GM18907 (cell line): ENCODE data around the gene RAB40B.

Experiments
- ATAC-seq: cut with Tn5 transposase; IDR thresholded peaks from one replicate; pipeline ENCODE4 v1.9.1; 2021; ENCODE audit warnings: mild to moderate bottlenecking, moderate library complexity; ENCODE audit not compliant: unreplicated experiment

Gene RAB40B

DNA sequence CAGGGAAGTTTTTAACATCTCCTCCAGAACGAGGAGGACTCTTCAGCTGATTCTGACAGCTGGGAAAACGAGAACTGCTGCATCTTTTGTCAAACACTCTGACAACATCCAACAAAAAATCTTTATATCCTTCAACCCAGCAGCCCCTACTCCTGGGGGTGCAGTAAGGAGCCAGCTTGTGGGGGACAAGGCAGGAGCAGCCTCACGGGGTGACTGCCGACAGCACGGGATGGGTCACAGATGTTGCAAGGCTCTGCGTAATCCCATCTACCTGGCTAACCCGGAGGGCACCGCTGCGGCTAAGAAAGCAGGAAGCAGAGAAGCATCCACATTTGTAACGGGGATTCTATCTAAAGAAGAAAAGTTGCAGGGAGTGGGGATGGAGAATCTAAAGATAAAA lies 78.9 kb downstream of the RAB40B start:
- no peak for ATAC-seq

DNA sequence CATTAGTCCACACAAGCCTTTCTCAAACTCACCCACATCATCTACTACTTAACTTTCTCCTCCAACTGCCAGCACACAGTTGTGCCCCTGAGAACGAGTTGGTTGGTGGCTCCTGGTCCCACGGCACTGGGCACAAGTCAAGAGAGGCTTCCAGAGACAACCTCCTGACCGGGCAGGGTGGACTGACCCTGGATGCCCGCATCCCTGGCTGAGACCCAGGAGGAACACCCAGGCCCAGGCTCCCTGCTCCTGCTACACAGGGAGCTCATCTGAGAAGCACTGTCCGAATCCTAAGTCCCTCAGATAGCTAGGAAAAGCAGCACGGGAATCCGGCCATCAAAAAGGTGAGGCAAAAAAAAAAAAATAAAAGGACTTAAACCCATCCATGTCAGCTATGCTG lies 79.3 kb downstream of the RAB40B start:
- ATAC-seq = no peak

DNA sequence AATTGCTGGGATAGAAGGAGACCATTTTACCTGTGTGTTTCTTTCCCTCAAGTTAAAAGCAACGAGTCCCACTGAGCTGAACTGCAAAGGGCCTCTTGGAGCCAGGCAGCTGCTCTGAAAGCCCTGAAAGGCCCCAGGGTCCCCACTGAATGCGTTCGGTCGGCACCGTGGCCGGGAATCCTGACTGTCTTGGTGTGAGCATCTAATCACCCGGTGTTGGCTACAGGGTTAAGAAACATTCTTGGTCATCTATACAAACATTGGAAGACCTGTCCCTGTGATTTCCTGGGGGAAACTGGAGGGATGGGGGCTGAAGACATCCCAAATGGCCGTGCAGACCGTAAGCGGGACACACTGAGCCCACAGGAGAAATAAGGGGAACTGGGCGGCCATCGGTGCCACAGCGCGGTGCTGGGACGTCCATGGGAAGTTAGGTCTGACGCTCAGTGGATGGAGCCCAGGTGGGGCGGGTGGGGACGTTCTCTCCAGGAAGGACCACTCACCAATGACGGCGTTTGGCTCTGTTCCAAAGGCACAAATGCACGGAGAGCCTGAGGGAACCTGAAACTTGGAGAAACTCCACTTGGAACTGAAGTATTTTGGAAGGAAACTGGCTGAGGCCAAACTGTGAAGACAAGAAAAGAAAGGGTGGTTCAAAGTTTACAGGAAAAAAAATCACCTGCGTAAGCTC lies 82.3 kb downstream of the RAB40B start:
- no peak for ATAC-seq

DNA sequence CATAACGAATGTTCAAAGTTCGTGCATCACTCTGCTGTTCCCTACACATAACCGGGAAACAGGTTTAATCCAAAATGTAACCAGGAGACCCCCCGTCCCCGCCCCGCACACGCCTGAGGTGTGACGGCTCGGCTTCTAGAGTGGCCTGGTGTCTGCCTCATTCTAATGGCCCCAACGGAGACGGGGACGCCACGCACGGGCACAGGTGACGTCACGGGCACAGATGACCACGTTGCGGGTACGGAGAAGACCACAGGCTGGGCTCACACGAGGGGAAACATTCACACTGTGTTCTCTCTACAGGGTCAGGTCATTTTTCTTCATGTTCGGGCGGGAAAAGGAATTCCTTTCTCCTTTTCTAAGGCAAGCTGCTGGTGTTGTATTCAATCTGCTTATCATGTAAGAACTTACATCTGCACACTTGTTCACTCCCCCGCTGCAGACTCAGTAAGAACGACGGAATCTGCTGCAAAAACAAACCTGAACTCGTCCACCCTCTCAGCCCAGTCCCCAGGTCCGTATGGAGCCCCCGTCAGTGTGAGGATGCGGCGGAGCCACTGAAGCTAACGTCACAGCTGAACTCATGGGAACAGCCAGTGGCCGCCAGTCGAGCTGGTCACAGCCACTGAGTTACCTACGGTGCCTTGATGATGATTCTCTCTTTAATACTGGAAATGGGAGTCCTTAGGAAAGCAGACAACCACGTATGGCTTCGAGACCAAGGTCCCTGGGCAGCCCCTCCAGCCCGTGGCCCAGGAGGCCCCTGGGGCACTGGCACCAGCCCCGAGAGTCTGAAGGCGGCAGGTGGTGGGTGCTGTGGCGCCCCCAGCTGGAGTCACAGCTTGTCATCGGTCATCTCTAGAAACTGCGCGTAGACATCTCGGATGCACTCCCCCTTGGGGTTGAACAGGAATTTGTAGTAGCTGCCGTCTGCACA lies 83.1 kb downstream of the RAB40B start:
- no peak for ATAC-seq

DNA sequence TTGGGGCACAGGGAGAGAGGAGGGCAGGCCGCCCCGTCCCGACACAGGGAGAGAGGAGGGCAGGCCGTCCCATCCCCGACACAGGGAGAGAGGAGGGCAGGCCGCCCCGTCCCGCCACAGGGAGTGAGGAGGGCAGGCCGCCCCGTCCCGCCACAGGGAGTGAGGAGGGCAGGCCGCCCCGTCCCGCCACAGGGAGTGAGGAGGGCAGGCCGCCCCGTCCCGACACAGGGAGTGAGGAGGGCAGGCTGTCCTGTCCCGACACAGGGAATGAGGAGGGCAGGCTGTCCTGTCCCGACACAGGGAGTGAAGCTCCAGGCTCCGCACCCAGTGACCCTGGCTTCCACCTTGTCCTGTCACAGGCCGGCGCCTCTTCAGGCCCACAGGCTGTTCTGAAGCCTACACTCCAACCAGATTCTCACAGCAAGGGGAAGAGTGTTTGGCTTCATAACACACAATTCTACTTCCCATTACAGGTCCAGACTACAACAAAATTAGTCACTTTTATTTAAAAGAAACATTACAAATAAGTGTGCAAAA lies 84.3 kb downstream of the RAB40B start:
- ATAC-seq = no peak

DNA sequence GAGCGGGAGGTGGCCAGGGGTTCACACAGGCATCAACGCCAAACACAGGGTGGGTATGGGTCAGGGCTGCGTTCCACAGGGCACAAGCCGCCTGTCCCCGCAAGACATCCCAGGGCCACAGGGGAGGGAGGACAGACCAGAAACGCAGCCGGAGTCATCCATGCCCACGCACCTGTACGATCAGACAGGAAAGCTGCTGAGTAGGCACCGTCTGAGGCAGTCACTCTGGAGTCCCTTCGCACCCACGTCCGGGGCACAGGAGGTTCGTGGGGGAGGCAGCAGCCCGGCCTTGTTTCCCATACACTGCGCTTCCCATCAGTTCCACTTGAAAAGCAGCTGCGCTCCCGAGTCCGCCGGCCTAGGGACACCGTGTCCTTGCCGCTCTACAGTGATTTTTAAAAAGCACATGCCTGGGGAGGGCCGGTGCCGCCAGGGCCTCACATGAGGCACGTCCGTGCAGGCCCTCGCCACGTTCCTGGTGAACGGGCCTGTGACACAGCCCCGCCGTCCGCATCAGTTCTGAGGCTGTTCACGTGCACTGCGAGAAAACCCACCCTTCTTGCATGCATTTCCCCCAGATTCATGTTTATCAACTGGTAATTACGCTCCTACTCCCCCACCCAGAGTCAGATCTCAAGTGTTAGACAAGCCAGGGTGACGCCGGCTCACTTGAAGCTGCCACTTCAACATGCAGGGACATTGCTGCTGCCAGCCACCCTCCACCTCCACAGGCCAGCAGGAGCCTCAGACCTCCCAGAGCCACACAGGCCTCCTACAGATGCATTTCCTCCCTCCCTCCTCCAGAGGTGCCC lies 85.0 kb downstream of the RAB40B start:
- ATAC-seq = no peak

DNA sequence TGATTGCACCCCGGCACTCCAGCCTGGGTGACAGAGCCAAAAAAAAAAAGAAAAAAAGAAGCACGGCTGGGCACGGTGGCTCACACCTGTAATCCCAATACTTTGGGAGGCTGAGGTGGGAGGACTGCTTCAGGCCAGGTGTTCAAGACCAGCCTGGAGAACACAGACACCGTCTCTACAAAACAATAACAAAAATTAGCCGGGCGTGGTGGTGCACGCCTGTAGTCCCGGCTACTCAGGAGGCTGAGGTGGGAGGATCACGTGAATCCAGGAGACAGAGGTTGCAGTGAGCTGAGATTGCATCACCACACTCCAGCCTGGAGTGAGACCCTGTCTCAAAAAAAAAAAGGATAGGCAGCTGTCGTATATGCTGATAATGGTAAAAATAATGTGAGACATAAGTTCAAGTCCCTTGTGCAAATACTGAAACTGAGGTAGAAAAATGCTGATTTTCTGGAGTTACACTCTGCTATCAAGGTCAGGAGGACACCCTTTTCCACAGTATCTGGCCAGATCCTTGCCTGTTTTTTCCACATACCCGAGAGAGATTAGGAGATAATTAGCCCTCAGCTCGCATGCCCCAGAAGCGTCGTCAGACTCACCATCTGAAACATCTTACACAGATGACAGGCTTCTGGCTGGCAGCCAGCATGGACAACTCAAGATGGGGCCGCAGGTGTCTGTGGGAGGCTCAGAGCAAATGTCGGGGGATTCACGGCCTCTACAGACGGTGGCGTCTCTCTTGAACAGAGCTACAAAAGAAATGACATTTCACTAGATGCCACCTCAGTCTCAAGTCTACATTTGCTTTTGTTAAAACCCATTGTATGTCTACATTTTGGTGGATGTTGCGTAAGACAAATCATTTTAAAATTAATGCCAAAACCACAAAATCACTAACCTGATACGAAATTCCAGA lies 87.1 kb downstream of the RAB40B start:
- ATAC-seq = no peak

DNA sequence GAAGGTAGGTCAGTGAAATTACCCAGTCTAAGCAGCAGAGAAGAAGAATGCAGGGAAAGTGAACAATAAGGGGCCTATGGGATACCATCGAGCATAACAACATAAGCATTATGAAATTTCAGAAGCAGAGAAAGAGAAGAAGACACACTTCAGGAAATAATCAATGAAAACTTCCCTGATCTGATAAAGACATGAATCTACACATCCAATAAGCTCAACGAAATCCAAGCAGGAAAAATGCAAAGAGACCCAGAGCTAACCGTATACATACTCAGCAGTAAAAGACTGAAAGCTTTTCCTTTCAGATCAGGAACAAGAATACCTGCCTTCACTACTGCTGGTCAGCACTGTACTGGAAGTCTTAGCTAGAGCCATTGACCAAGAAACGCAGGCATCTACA lies 88.8 kb downstream of the RAB40B start:
- no peak for ATAC-seq

DNA sequence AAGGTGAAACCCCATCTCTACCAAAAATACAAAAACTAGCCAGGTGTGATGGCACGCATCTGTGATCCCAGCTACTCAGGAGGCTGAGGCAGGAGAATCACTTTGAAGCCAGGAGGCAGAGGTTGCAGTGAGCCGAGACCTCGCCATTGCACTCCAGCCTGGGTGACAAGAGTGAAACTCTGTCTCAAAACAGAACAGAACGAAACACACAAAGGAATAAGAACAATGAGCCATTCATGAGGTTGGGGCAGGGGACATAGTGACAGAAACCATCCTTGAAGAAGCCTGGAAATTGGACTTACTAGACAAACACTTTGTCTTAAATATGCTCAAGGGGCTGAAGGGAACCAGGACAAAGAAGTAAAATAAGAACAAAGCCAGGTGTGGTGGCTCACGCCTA lies 89.7 kb downstream of the RAB40B start:
- ATAC-seq = no peak

DNA sequence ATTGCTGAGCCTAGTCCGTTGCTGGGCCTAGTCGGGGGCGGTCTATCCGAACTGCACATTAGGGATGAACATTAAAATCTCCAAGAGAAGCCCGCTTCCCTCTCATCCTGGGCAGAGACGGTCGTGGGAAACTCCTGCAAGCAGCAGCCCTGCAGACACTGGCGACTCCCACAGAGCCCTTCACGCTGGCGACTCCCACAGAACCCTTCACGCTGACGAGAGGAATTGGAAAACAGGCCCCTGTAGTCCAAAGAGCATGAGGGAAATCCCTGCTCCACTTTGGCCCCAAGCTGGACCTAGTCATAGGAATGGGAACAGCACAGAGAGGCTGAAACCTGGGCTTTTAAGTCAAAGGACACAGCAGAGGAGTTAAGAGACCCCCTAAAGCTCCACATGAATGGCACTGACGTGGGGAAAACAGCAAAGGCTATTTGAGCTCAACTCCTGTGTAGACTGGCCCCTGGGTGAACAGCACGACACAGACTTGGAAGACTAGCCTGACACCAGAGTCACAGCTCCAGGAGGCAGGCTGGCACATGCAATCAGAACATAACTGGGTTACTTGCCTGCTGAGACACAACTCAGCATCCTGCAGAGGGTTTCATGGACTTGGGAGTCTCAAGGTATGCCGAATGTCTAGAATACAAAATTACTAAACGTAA lies 92.4 kb downstream of the RAB40B start:
- no peak for ATAC-seq
